Large intestine (tissue), 12 donors: ENCODE results near the gene DUSP5. TPM values are rescaled to one million over a fixed set of nuclear protein-coding genes. Genes with fewer than 3 reads are reported as not detected.

Experiments
- DNase-seq, 2 donors: peaks; one replicate each; pipeline versions ENCODE4 v3.0.0 to v3.0.0-alpha.2; 2013
- H3K27ac ChIP-seq: one replicate; pipeline ENCODE4 v1.5.1; 2013; ENCODE audit warnings: low read length
- H3K27me3 ChIP-seq: 2 replicates; pipeline ENCODE4 v1.6.1; 2013; ENCODE audit warnings: low read length; ENCODE audit not compliant: control insufficient read depth, insufficient read depth
- H3K36me3 ChIP-seq: 2 replicates; pipeline ENCODE4 v1.6.1; 2013; ENCODE audit warnings: low read length; ENCODE audit not compliant: control insufficient read depth, insufficient read depth
- H3K4me1 ChIP-seq: one replicate; pipeline ENCODE4 v1.6.1; 2013; ENCODE audit warnings: low read length; ENCODE audit not compliant: control insufficient read depth, insufficient read depth
- H3K4me3 ChIP-seq: one replicate; pipeline ENCODE4 v1.5.1; 2013; ENCODE audit warnings: low read length
- H3K9me3 ChIP-seq: one replicate; pipeline ENCODE4 v1.6.1; 2013; ENCODE audit warnings: mild to moderate bottlenecking, low read depth, low read length, moderate library complexity; ENCODE audit not compliant: control insufficient read depth
- WGBS: methylation state at CpG from one replicate; pipeline ENCODE4 v1.1.5; 2013; ENCODE audit warnings: low lambda C conversion rate; ENCODE audit not compliant: insufficient coverage; 5-methylcytosine and 5-hydroxymethylcytosine counted together
- long read RNA-seq, 11 donors: transcript quantifications; one replicate each; lab custom pipeline, GENCODE V29; 2026
- polyA plus RNA-seq: library from polyadenylated mRNA; unstranded; fragments of 120-200 nt; gene quantifications from one replicate; pipeline ENCODE4 v1.2.1, GENCODE V29; 2013

The DUSP5 gene
- polyA plus RNA-seq = 23.2 TPM
- long read RNA-seq, donor 1, transcript DUSP5-201 (4 exons, 2,557 nt) = major isoform, 12 of 12 reads
- long read RNA-seq, donor 1, partial matches to known transcripts = 0 of 12 reads
- long read RNA-seq, donor 1, other reads (novel, unspliced or antisense) = 0 of 12 reads
- long read RNA-seq, donor 2, transcript DUSP5-201 (4 exons, 2,557 nt) = major isoform, 20 of 20 reads
- long read RNA-seq, donor 2, partial matches to known transcripts = 0 of 20 reads
- long read RNA-seq, donor 2, other reads (novel, unspliced or antisense) = 0 of 20 reads
- long read RNA-seq, donor 3 = 0 reads
- long read RNA-seq, donor 4, partial matches to known transcripts = 0 of 3 reads
- long read RNA-seq, donor 4, other reads (novel, unspliced or antisense) = 0 of 3 reads
- long read RNA-seq, donor 5, partial matches to known transcripts = 0 of 1 reads
- long read RNA-seq, donor 5, other reads (novel, unspliced or antisense) = 0 of 1 reads
- long read RNA-seq, donor 6, transcript DUSP5-201 (4 exons, 2,557 nt) = major isoform, 17 of 17 reads
- long read RNA-seq, donor 6, partial matches to known transcripts = 0 of 17 reads
- long read RNA-seq, donor 6, other reads (novel, unspliced or antisense) = 0 of 17 reads
- long read RNA-seq, donor 7, partial matches to known transcripts = 0 of 2 reads
- long read RNA-seq, donor 7, other reads (novel, unspliced or antisense) = 0 of 2 reads
- long read RNA-seq, donor 8, transcript DUSP5-201 (4 exons, 2,557 nt) = major isoform, 19 of 58 reads
- long read RNA-seq, donor 8, partial matches to known transcripts = 39 of 58 reads
- long read RNA-seq, donor 8, other reads (novel, unspliced or antisense) = 0 of 58 reads
- long read RNA-seq, donor 9, transcript DUSP5-201 (4 exons, 2,557 nt) = major isoform, 8 of 17 reads
- long read RNA-seq, donor 9, partial matches to known transcripts = 9 of 17 reads
- long read RNA-seq, donor 9, other reads (novel, unspliced or antisense) = 0 of 17 reads
- long read RNA-seq, donor 10, transcript DUSP5-201 (4 exons, 2,557 nt) = major isoform, 16 of 16 reads
- long read RNA-seq, donor 10, partial matches to known transcripts = 0 of 16 reads
- long read RNA-seq, donor 10, other reads (novel, unspliced or antisense) = 0 of 16 reads
- long read RNA-seq, donor 11, transcript DUSP5-201 (4 exons, 2,557 nt) = major isoform, 12 of 12 reads
- long read RNA-seq, donor 11, partial matches to known transcripts = 0 of 12 reads
- long read RNA-seq, donor 11, other reads (novel, unspliced or antisense) = 0 of 12 reads

GRCh38 chr10:110497438-110498086 is at the start of gene DUSP5:
DUSP5 (plus strand) TSS chr10:110497907; CDS start chr10:110498122, 215 bp downstream.
- H3K4me3 ChIP-seq = peak within 1 kb of the TSS; percentile 79
- peak; percentile 94 to 97 for DNase-seq
- H3K9me3 ChIP-seq = no peaks in the 10 kb centered on the region
- no CpG with 5 or more reads among the region's 98 CpGs for WGBS
- no peaks in the 10 kb centered on the region for H3K36me3 ChIP-seq
- H3K4me1 ChIP-seq = peaks cover 41% of the 10 kb centered on the region
- H3K27me3 ChIP-seq = peaks cover 5% of the 10 kb centered on the region
- H3K27ac ChIP-seq = peak within 1 kb of the TSS; percentile 80

GRCh38 chr10:110448682-110449418 is 48.9 kb upstream of the DUSP5 start:
- no peaks in the 10 kb centered on the region for H3K27me3 ChIP-seq
- 100% methylated on average over 2 of the region's 3 CpGs for WGBS
- H3K27ac ChIP-seq = no peak overlapping the region
- H3K4me1 ChIP-seq = no peaks in the 10 kb centered on the region
- no peak overlapping the region for H3K4me3 ChIP-seq
- no peaks in the 10 kb centered on the region for H3K9me3 ChIP-seq
- no peak for DNase-seq
- H3K36me3 ChIP-seq = no peaks in the 10 kb centered on the region

GRCh38 chr10:110455446-110455845 is 42.3 kb upstream of the DUSP5 start:
- no peak overlapping the region for H3K4me3 ChIP-seq

GRCh38 chr10:110456046-110456445 is 41.7 kb upstream of the DUSP5 start:
- H3K9me3 ChIP-seq = no peaks in the 10 kb centered on the region
- H3K27ac ChIP-seq = no peak overlapping the region
- peaks cover 3% of the 10 kb centered on the region for H3K4me1 ChIP-seq
- H3K27me3 ChIP-seq = no peaks in the 10 kb centered on the region
- no peak overlapping the region for H3K4me3 ChIP-seq
- WGBS = no CpG with 5 or more reads among the region's 1 CpG
- no peaks in the 10 kb centered on the region for H3K36me3 ChIP-seq
- DNase-seq = no peak

More at GRCh38 chr10:110455446-110455845, 42.3 kb upstream of the DUSP5 start:
- H3K27me3 ChIP-seq = no peaks in the 10 kb centered on the region
- no peak overlapping the region for H3K27ac ChIP-seq
- H3K4me1 ChIP-seq = no peaks in the 10 kb centered on the region
- H3K9me3 ChIP-seq = no peaks in the 10 kb centered on the region
- H3K36me3 ChIP-seq = no peaks in the 10 kb centered on the region
- no peak for DNase-seq
- WGBS = no CpG with 5 or more reads among the region's 3 CpGs

GRCh38 chr10:110456523-110457091 is 41.1 kb upstream of the DUSP5 start:
- no peak for DNase-seq
- H3K27me3 ChIP-seq = no peaks in the 10 kb centered on the region
- peaks cover 3% of the 10 kb centered on the region for H3K4me1 ChIP-seq
- no peak overlapping the region for H3K27ac ChIP-seq
- H3K9me3 ChIP-seq = no peaks in the 10 kb centered on the region
- WGBS = no CpG with 5 or more reads among the region's 3 CpGs
- H3K36me3 ChIP-seq = no peaks in the 10 kb centered on the region
- no peak overlapping the region for H3K4me3 ChIP-seq

GRCh38 chr10:110457851-110458250 is 39.9 kb upstream of the DUSP5 start:
- DNase-seq = no peak
- no CpG with 5 or more reads among the region's 9 CpGs for WGBS
- Histone ChIP-seq H3K4me3 (no peak overlapping the region), H3K9me3 (no peaks in the 10 kb centered on the region), H3K27ac (no peak overlapping the region), H3K36me3 (no peaks in the 10 kb centered on the region), H3K4me1 (peaks cover 3% of the 10 kb centered on the region), H3K27me3 (no peaks in the 10 kb centered on the region)

GRCh38 chr10:110458266-110458920 is 39.3 kb upstream of the DUSP5 start:
- H3K4me1 ChIP-seq = peaks cover 3% of the 10 kb centered on the region
- H3K4me3 ChIP-seq = no peak overlapping the region
- no peaks in the 10 kb centered on the region for H3K9me3 ChIP-seq
- no peak overlapping the region for H3K27ac ChIP-seq
- DNase-seq = no peak
- no peaks in the 10 kb centered on the region for H3K36me3 ChIP-seq
- WGBS = no CpG with 5 or more reads among the region's 7 CpGs
- no peaks in the 10 kb centered on the region for H3K27me3 ChIP-seq

- no peak overlapping the region for H3K4me3 ChIP-seq
- no CpG with 5 or more reads among the region's 10 CpGs for WGBS
- H3K27ac ChIP-seq = no peak overlapping the region
- no peak for DNase-seq
- H3K36me3 ChIP-seq = no peaks in the 10 kb centered on the region
- H3K27me3 ChIP-seq = no peaks in the 10 kb centered on the region
- no peaks in the 10 kb centered on the region for H3K9me3 ChIP-seq
- peaks cover 5% of the 10 kb centered on the region for H3K4me1 ChIP-seq
Measured at GRCh38 chr10:110459600-110459999, 38.1 kb upstream of the DUSP5 start.
